ENCODE results near the gene WDR4. TPM values are rescaled to one million over a fixed set of nuclear protein-coding genes. Genes with fewer than 3 reads are reported as not detected.

WDR4 gene
- total RNA-seq, 2 donors from 2014 or later, result 8.0 to 37.9 TPM

DNA sequence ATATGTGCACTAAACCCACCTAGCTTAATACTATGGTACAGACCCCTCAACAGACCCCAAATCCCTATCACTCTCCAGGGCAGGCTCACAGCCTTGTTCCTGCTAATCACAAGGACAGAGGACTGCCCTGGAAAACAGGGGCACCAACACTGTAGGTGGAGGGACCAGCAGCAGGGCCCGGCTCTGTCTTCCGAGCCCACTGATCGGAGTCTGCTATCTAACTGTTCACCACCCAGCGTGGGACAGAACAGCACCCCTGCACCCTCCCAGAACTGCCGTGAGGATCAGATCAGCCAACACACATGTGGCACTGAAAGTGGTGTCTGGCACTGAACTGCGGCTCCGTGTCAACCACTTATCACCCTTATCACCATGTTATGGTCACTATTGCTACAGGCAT, 6.2 kb downstream of the WDR4 start:
- TF ChIP-seq CTCF (IDR thresholded peaks at IDR 0.05) (no peak), POLR2A (IDR thresholded peaks at IDR 0.05) (no peak)
- intact Hi-C loops (cut with DNase I), result no loop called here
- peaks cover 19 to 35% of the 10 kb centered on the region in 2 donors for H3K36me3 ChIP-seq (replicated peaks in 1 of 2; ENCODE audit: insufficient read depth in 1 of 2, low read depth in 2 of 2)
- H3K4me1 ChIP-seq, result peaks cover 8% of the 10 kb centered on the region
- no peaks in the 10 kb centered on the region for H3K9me3 ChIP-seq
- no peak for DNase-seq
- H3K27ac ChIP-seq, result no peak overlapping the region
- H3K27me3 ChIP-seq, result no peaks in the 10 kb centered on the region
- no peak for ATAC-seq
- no peak overlapping the region for H3K4me3 ChIP-seq
- 67 to 88% methylated on average over 3 to 7 of the region's 7 CpGs for WGBS, 2 donors

DNA sequence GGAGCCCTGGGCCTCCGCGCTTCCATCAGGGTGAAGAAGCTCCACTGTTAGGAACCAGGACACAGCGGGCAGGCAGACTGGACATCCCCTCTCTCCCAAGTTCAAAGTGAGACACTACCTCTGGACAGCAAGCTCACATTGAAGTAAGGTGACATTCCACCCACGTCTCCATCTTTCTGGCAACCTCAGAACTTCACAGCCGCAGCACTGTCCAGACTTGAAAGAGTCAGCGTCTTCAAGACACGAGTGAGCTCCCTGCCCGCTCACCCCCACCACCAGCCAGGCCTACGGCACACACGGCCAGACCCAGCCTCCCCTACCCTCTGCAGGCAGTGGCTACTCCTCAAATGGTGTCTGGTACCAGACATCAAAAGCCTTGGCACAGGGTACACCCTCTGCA, 11.1 kb downstream of the WDR4 start:
- Histone ChIP-seq H3K9me3 (no peaks in the 10 kb centered on the region), H3K27me3 (no peaks in the 10 kb centered on the region), H3K4me1 (no peaks in the 10 kb centered on the region), H3K36me3 (replicated peaks in 1 of 2; ENCODE audit: insufficient read depth in 1 of 2, low read depth in 2 of 2) (peaks cover 14 to 31% of the 10 kb centered on the region in 2 donors), H3K4me3 (no peak overlapping the region), H3K27ac (no peak overlapping the region)
- intact Hi-C loops (cut with DNase I), result no loop called here
- DNase-seq (no peak), ATAC-seq (no peak)
- TF ChIP-seq CTCF (IDR thresholded peaks at IDR 0.05) (no peak), POLR2A (IDR thresholded peaks at IDR 0.05) (no peak)
- WGBS, 2 donors, result 82 to 92% methylated on average over 10 of the region's 10 CpGs

DNA sequence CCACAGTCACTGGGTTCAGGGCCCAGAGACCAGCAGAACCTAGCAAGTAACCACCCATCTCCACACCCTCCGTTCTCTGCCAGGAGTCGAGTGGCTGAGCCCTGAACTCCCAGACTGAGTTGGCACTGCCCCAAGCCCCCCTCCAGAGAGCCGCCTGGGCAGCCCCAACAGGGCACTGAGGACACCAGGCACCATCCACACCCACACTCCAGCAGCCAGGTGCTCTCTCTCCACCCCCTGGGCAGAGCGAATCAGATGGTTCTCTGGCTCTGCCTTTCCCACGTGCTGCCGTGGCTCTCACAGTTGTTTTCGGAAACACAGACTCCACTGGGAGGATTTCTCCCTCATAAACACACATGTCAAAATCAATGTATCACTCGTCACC, 13.6 kb downstream of the WDR4 start:
- Histone ChIP-seq H3K4me1 (no peaks in the 10 kb centered on the region), H3K27ac (no peak overlapping the region), H3K9me3 (no peaks in the 10 kb centered on the region), H3K36me3 (replicated peaks in 1 of 2; ENCODE audit: insufficient read depth in 1 of 2, low read depth in 2 of 2) (peaks cover 7 to 17% of the 10 kb centered on the region in 2 donors), H3K4me3 (no peak overlapping the region), H3K27me3 (no peaks in the 10 kb centered on the region)
- WGBS, 2 donors, result 67 to 71% methylated on average over 6 to 8 of the region's 8 CpGs
- TF ChIP-seq CTCF (IDR thresholded peaks at IDR 0.05) (no peak), POLR2A (IDR thresholded peaks at IDR 0.05) (no peak)
- intact Hi-C loops (cut with DNase I), result no loop called here
- DNase-seq, result no peak
- ATAC-seq, result no peak

DNA sequence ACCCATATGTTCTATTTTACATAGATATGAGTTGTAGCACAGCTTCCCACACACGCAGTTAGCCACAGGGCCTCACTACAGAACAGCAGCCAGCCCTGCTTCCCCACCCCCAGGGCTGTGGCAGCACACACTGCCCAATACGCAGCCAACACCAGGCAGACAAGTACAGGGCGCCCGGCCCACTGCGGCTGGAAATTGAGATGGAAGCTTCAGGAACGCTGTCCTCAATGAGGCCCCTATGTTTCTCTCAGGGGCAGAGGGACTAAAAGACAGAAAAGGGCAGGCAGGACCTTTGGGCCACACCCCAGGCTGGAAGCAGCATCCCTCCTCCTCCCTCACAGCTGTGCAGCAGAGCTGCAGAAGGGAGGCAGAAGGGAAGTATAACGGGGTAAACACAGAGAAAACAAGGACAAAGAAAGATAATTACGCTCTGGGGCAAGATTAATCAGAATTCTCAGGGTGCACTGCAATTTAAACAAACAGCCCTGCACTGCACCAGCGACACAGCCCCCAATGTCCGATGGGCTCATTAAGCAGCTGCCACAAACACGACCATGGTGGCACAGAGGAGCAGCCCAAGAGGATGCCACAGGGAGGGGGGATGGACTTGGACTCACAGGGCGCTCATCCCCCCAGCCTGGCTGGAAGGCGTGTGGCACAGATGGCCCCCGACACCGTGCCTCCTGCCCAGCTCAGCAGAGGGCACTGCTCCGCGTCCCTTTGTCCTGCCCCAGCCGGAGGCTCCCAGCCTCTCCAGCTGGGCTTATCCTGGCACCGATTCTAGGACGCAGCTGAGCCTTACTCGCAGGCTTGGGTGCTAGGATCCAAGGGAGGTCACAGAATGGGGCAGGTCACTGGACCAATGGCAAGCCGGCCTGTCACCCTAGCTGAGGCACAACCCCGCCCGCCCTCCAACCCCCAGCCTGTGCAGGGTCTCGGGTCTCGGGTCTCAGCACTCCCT, 14.2 kb downstream of the WDR4 start:
- 76 to 80% methylated on average over 7 to 25 of the region's 26 CpGs for WGBS, 2 donors
- no peaks in the 10 kb centered on the region for H3K9me3 ChIP-seq
- no peak for ATAC-seq
- no peak overlapping the region for H3K4me3 ChIP-seq
- no peaks in the 10 kb centered on the region for H3K4me1 ChIP-seq
- no peak overlapping the region for H3K27ac ChIP-seq
- H3K27me3 ChIP-seq, result no peaks in the 10 kb centered on the region
- peaks cover 6 to 17% of the 10 kb centered on the region in 2 donors for H3K36me3 ChIP-seq (replicated peaks in 1 of 2; ENCODE audit: insufficient read depth in 1 of 2, low read depth in 2 of 2)
- DNase-seq, result no peak
- no peak for TF ChIP-seq POLR2A (IDR thresholded peaks at IDR 0.05)
- intact Hi-C loops (cut with DNase I), result no loop called here

- Histone ChIP-seq H3K4me3 (no peak overlapping the region), H3K27ac (no peak overlapping the region), H3K36me3 (replicated peaks in 1 of 2; ENCODE audit: insufficient read depth in 1 of 2, low read depth in 2 of 2) (peaks cover 6 to 17% of the 10 kb centered on the region in 2 donors), H3K9me3 (no peaks in the 10 kb centered on the region), H3K4me1 (no peaks in the 10 kb centered on the region), H3K27me3 (no peaks in the 10 kb centered on the region)
- no peak for TF ChIP-seq POLR2A (IDR thresholded peaks at IDR 0.05)
- no peak for TF ChIP-seq CTCF (IDR thresholded peaks at IDR 0.05)
- 90% methylated on average over 10 to 13 of the region's 14 CpGs for WGBS, 2 donors
- intact Hi-C loops (cut with DNase I), result no loop called here
- ATAC-seq (no peak), DNase-seq (no peak)
Measured at GRCh38 chr21:42864286-42864685, 15.1 kb downstream of the WDR4 start.
